Keratinocyte (primary cell): ENCODE results near the gene SLC51A. TPM values are rescaled to one million over a fixed set of nuclear protein-coding genes. Genes with fewer than 3 reads are reported as not detected.

Experiments used
- DNase-seq: peaks from one replicate; pipeline ENCODE4 v3.0.0-alpha.2; 2011; ENCODE audit warnings: low read depth, missing footprints, low spot score
- FAIRE-seq: peaks from 2 replicates; lab custom pipeline; 2011; peaks lifted over from hg19 to GRCh38; lab: Jason Lieb, UNC
- H2AFZ ChIP-seq: 2 replicates; pipeline ENCODE4 v1.6.0; 2012; ENCODE audit warnings: low read length, control low read depth, inconsistent platforms; ENCODE audit not compliant: control insufficient read depth
- H3K27ac ChIP-seq: 2 replicates; pipeline ENCODE4 v1.5.1; 2011; ENCODE audit warnings: low read length; ENCODE audit not compliant: control insufficient read depth, insufficient read depth
- H3K27me3 ChIP-seq: 3 replicates; pipeline ENCODE4 v1.6.0; 2011; ENCODE audit warnings: low read length; ENCODE audit not compliant: control insufficient read depth, insufficient read depth; ENCODE audit errors: extremely low read depth
- H3K36me3 ChIP-seq, 2 experiments: 2 replicates in 1 of 2; 3 replicates in 1 of 2; pipeline ENCODE4 v1.5.1; 2011; ENCODE audit warnings: low read length in 2 of 2, mild to moderate bottlenecking in 1 of 2; ENCODE audit not compliant: control insufficient read depth in 2 of 2, insufficient read depth in 2 of 2; ENCODE audit errors: extremely low read depth in 1 of 2
- H3K4me1 ChIP-seq: 3 replicates; pipeline ENCODE4 v1.5.1; 2011; ENCODE audit warnings: low read length; ENCODE audit not compliant: control insufficient read depth, insufficient read depth; ENCODE audit errors: extremely low read depth
- H3K4me2 ChIP-seq: 3 replicates; pipeline ENCODE4 v1.6.0; 2011; ENCODE audit warnings: low read depth, low read length; ENCODE audit not compliant: control insufficient read depth, insufficient read depth; ENCODE audit errors: extremely low read depth
- H3K4me3 ChIP-seq, 3 experiments: fragments of 200-600 bp in 1 of 3; sonication (generic) in 1 of 3; 2 replicates in 2 of 3; 3 replicates in 1 of 3; pipeline ENCODE4 v1.5.1; 2011 to 2016; ENCODE audit warnings: low read length in 3 of 3, mild to moderate bottlenecking in 3 of 3, control low read depth in 2 of 3, inconsistent platforms in 1 of 3, low read depth in 1 of 3, mixed read lengths in 1 of 3, mixed run types in 1 of 3, moderate library complexity in 1 of 3; ENCODE audit not compliant: control insufficient read depth in 2 of 3, insufficient read depth in 2 of 3; ENCODE audit errors: extremely low read depth in 1 of 3
- H3K79me2 ChIP-seq: 2 replicates; pipeline ENCODE4 v1.6.0; 2012; ENCODE audit warnings: low read length; ENCODE audit not compliant: control insufficient read depth, insufficient read depth
- H3K9ac ChIP-seq: 3 replicates; pipeline ENCODE4 v1.6.0; 2011; ENCODE audit warnings: low read length; ENCODE audit not compliant: control insufficient read depth, insufficient read depth; ENCODE audit errors: extremely low read depth
- H3K9me1 ChIP-seq: 3 replicates; pipeline ENCODE4 v1.6.0; 2011; ENCODE audit warnings: low read length; ENCODE audit not compliant: control insufficient read depth, insufficient read depth; ENCODE audit errors: extremely low read depth
- H3K9me3 ChIP-seq: 2 replicates; pipeline ENCODE4 v1.5.1; 2012; ENCODE audit warnings: low read depth, low read length; ENCODE audit not compliant: control insufficient read depth
- H4K20me1 ChIP-seq: 3 replicates; pipeline ENCODE4 v1.6.0; 2011; ENCODE audit warnings: low read length; ENCODE audit not compliant: control insufficient read depth, insufficient read depth; ENCODE audit errors: extremely low read depth
- EZH2 ChIP-seq: IDR thresholded peaks from one replicate; pipeline ENCODE4 v1.6.1; 2012; ENCODE audit warnings: inconsistent platforms, mild to moderate bottlenecking, low read length, moderate library complexity
- dilution Hi-C: fragments of 300-500 bp; cut with MboI; formaldehyde crosslinking; loops from one replicate; pipeline ENCODE4 v1.7.0; 2020; ENCODE audit warnings: low sequenced_read_pairs; ENCODE audit not compliant: extremely low pct_ligation_motif_present
- polyA plus RNA-seq, 5 experiments: library from polyadenylated mRNA; depleted of rRNA in 3 of 5; stranded (reverse) in 3 of 5; stranded (forward) in 1 of 5; unstranded in 1 of 5; fragments of >200 nt; gene quantifications; 1 replicate in 1 of 5; 2 replicates in 3 of 5; 3 replicates in 1 of 5; pipeline versions ENCODE4 v1.2.1 to v1.2.3, GENCODE V29; 2011 to 2012; ENCODE audit warnings: missing spikeins in 2 of 5, low read depth in 1 of 5, low replicate concordance in 1 of 5
- TF ChIP-seq, protein P1 (sequence below), 3 experiments: IDR thresholded peaks in 1 of 3; conservative IDR thresholded peaks in 1 of 3; optimal IDR thresholded peaks in 1 of 3; 2 replicates in 2 of 3; 3 replicates in 1 of 3; pipeline versions ENCODE3 to v1.5.1; 2011; ENCODE audit warnings: low read length in 3 of 3, mild to moderate bottlenecking in 3 of 3, moderate library complexity in 2 of 3, control low read depth in 1 of 3, inconsistent platforms in 1 of 3; ENCODE audit not compliant: insufficient read depth in 2 of 3; ENCODE audit errors: extremely low read depth in 1 of 3

The SLC51A gene
- polyA plus RNA-seq, 1 donor (not counting 4 experiments of a cell fraction or from before 2014, with no cell fraction given) = not detected

DNA sequence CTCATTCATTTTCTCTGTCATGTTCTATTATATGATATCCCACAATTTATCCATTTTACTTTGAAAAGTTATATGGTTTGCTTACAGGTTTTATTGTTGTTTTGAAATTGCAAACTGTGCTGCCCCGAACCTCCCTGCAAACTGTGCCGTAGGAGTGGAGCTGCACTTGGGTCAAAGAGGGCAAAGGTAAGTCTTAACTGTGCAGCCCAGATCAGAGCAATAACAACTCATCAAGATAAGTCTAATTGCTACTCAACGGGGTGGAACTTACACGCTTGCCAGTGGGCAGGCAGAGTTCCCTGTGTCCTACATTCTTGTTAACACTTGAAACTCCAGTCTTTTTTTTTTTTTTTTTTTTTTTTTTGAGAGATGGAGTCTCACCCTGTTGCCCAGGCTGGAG, 38.4 kb upstream of the SLC51A start:
- Histone ChIP-seq H3K9me1 (no peaks in the 10 kb centered on the region), H3K9me3 (no peaks in the 10 kb centered on the region), H3K79me2 (no peaks in the 10 kb centered on the region), H3K9ac (no peak overlapping the region), H2AFZ (no peak overlapping the region), H3K4me3 (no peak overlapping the region), H3K4me1 (peaks cover 10% of the 10 kb centered on the region), H4K20me1 (no peaks in the 10 kb centered on the region), H3K27ac (no peak overlapping the region), H3K36me3 (no peaks in the 10 kb centered on the region), H3K4me2 (no peak overlapping the region), H3K27me3 (no peaks in the 10 kb centered on the region)
- no peak for DNase-seq
- TF ChIP-seq, protein P1, sequence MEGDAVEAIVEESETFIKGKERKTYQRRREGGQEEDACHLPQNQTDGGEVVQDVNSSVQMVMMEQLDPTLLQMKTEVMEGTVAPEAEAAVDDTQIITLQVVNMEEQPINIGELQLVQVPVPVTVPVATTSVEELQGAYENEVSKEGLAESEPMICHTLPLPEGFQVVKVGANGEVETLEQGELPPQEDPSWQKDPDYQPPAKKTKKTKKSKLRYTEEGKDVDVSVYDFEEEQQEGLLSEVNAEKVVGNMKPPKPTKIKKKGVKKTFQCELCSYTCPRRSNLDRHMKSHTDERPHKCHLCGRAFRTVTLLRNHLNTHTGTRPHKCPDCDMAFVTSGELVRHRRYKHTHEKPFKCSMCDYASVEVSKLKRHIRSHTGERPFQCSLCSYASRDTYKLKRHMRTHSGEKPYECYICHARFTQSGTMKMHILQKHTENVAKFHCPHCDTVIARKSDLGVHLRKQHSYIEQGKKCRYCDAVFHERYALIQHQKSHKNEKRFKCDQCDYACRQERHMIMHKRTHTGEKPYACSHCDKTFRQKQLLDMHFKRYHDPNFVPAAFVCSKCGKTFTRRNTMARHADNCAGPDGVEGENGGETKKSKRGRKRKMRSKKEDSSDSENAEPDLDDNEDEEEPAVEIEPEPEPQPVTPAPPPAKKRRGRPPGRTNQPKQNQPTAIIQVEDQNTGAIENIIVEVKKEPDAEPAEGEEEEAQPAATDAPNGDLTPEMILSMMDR (optimal IDR thresholded peaks at IDR 0.05 in 1 of 3, IDR thresholded peaks at IDR 0.05 in 1 of 3, conservative IDR thresholded peaks at IDR 0.05 in 1 of 3; ENCODE audit: extremely low read depth in 1 of 3, insufficient read depth in 2 of 3, low read length in 3 of 3) = no peak
- TF ChIP-seq EZH2 = no peak
- dilution Hi-C loops = no loop called here
- FAIRE-seq = no peak

DNA sequence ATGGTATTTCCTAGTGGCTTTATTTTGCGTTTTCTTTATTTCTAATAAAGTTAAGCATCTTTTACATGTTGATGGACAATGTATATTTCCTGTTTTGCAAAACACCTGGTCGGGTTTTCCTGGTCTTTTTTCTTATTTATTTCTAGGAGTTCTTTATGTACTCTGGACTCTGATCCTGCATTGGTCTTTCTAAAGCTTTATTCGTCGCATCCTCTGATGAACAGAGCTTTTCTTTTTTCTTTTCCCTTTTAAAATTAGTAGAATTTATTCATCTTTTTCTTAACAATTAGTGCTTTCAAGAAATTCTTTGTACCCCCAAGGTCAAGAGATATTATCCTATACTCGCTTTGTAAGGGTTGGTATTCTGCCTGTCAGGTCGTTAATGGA, 37.3 kb upstream of the SLC51A start:
- Histone ChIP-seq H3K27me3 (no peaks in the 10 kb centered on the region), H3K9me3 (no peaks in the 10 kb centered on the region), H3K36me3 (no peaks in the 10 kb centered on the region), H3K4me2 (peak overlapping the region; percentile 39), H3K79me2 (no peaks in the 10 kb centered on the region), H3K4me1 (peaks cover 15% of the 10 kb centered on the region), H3K27ac (no peak overlapping the region), H3K9ac (no peak overlapping the region), H4K20me1 (no peaks in the 10 kb centered on the region), H2AFZ (peak overlapping the region; percentile 18), H3K4me3 (no peak overlapping the region), H3K9me1 (no peaks in the 10 kb centered on the region)
- dilution Hi-C loops = no loop called here
- TF ChIP-seq EZH2 = no peak
- TF ChIP-seq, protein P1 (optimal IDR thresholded peaks at IDR 0.05 in 1 of 3, IDR thresholded peaks at IDR 0.05 in 1 of 3, conservative IDR thresholded peaks at IDR 0.05 in 1 of 3; ENCODE audit: extremely low read depth in 1 of 3, insufficient read depth in 2 of 3, low read length in 3 of 3) = no peak
- no peak for FAIRE-seq
- DNase-seq = no peak
